Fibroblast of mammary gland (primary cell): ENCODE results near the gene CTRL.
A peak's percentile ranks its signal among the peaks of the same experiment; 100 is the strongest.

Experiments
- DNase-seq: peaks from one replicate; pipeline ENCODE4 v3.0.0-alpha.2; 2010; ENCODE audit warnings: low read depth
- H3K4me3 ChIP-seq: 2 replicates; pipeline ENCODE4 v1.5.1; 2011; ENCODE audit warnings: low read depth, mild to moderate bottlenecking, low read length, moderate library complexity; ENCODE audit not compliant: control insufficient read depth
- TF ChIP-seq, protein P1 (sequence below): conservative IDR thresholded peaks from 2 replicates; pipeline ENCODE4 v1.5.1; 2011; ENCODE audit warnings: low read depth, low read length, inconsistent platforms; ENCODE audit not compliant: control insufficient read depth, insufficient read depth

CTRL gene

GRCh38 chr16:67897231-67897630 is 34.4 kb downstream of the CTRL start:
- DNase-seq = peak; percentile 52
- TF ChIP-seq, protein P1, sequence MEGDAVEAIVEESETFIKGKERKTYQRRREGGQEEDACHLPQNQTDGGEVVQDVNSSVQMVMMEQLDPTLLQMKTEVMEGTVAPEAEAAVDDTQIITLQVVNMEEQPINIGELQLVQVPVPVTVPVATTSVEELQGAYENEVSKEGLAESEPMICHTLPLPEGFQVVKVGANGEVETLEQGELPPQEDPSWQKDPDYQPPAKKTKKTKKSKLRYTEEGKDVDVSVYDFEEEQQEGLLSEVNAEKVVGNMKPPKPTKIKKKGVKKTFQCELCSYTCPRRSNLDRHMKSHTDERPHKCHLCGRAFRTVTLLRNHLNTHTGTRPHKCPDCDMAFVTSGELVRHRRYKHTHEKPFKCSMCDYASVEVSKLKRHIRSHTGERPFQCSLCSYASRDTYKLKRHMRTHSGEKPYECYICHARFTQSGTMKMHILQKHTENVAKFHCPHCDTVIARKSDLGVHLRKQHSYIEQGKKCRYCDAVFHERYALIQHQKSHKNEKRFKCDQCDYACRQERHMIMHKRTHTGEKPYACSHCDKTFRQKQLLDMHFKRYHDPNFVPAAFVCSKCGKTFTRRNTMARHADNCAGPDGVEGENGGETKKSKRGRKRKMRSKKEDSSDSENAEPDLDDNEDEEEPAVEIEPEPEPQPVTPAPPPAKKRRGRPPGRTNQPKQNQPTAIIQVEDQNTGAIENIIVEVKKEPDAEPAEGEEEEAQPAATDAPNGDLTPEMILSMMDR = no peak

DNA sequence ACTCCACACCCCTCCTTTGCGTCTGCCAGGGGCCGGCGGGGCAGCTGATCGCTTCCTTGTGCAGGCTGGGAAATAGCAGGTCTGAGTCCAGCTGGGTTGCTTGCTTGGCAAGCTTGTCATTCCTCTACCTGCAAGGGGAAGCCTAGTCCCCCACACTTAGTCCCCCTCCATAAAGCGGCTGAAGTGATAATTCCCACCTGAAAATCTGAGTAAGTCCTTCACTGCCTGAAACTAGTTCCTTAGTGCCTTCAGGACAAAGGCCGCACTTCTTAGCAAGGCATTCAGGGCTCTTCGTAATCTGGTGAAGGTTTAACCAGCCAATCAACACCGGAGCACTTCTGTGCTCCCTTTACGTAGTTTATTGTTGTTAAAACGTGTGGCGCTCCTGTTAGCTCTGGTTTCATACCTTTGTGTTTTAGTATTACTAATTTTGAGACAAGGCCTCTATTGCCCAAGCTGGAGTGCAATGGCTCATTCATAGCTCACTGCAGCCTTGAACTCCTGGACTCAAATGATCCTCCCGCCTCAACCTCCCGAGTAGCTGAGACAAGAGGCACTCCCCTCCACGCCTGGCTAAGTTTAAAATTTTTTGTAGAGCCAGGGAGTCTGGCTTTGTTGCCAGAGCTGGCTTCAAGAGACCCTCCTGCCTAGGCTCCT is 37.8 kb downstream of the CTRL start:
- DNase-seq = peak; percentile 18
- H3K4me3 ChIP-seq = peak overlapping the region; percentile 84
- TF ChIP-seq, protein P1 = no peak

More at GRCh38 chr16:67897231-67897630, 34.4 kb downstream of the CTRL start:
- H3K4me3 ChIP-seq = no peak overlapping the region

- TF ChIP-seq, protein P1 = no peak
- peak; percentile 92 for DNase-seq
These were observed 38.5 kb downstream of the CTRL start, which contains the start of gene PSKH1 for GRCh38 chr16:67892899-67893742. Gene PSKH1, plus strand, starts transcription at chr16:67893254. Its CDS starts 15,496 bp downstream, at chr16:67908750.

GRCh38 chr16:67892375-67892774 is 39.3 kb downstream of the CTRL start:
- H3K4me3 ChIP-seq = peak overlapping the region; percentile 55
- TF ChIP-seq, protein P1 = no peak
- no peak for DNase-seq

More at GRCh38 chr16:67892899-67893742, 38.5 kb downstream of the CTRL start, which contains the start of gene PSKH1:
- peak within 1 kb of the TSS; percentile 84 for H3K4me3 ChIP-seq

DNA sequence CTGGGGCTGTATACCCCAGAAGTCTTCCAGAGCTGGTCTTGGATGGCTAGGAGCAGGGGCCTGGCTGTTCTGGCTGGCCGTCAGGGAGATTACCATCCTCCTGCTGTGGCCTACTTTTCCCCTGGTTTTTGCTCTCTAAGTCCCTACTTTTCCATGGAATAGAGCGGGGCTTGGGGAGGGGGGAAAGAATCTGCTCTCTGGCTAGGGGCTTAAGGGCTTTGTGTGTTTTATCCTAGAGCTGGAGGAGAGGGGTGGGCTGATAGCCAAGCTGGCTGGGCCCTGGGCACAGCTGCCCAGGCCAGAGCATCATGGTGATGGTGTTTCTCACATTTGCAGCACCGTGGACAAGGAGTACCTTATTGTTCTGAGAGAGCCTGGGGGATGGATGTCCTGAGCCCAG is 43.3 kb downstream of the CTRL start:
- TF ChIP-seq, protein P1 = no peak
- DNase-seq = no peak
- H3K4me3 ChIP-seq = no peak overlapping the region

DNA sequence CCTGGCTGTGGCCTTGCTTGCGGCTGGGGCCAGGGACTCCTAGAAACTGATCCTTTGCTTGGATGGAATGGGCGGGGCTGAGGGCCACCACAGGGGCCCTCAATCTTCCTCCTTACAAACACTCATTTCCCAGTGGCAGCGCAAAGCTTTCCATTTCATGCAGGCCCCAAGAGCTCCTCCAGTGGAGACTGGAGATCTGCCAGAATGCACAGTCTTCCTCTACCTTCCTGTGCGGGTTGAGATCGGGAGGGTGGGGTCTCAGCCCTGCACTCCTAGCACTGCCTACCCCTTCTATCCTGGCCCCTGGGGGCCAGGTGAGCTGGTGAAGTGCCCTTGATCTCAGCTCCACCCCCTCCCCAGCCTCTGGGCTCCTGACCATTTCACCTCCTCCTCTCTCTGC is 45.3 kb downstream of the CTRL start:
- DNase-seq = no peak
- TF ChIP-seq, protein P1 = no peak

More for the DNA sequence above, 45.3 kb downstream of the CTRL start:
- H3K4me3 ChIP-seq = no peak overlapping the region
